ENCODE results near the gene FSD1L.

The FSD1L gene

DNA sequence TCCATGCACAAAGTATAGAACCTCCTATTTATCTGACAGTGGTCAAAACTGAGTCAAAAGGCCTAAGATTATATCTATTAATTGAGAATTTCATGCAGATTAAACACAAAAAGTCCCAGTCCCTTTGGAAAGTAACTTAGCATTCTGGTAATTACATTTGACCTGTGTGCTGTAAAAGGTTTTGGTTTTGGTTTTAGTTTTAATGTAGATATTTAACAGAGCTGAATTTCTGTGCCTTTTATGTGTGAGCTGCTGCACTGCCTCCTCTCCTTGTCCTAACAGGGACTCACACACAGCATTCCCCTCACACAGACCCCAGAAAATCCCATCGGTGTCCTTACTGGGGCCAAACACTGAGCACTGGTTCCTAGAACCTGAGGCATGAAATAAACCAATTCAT is 31.0 kb upstream of the FSD1L start:
- Histone ChIP-seq H3K4me1 (no peaks in the 10 kb centered on the region; the same call in 1 of the 2 replicates), H3K9ac (no peak overlapping the region), H3K9me3 (peaks cover 8% of the 10 kb centered on the region; the same call in 1 of the 2 replicates), H3K36me3 (no peaks in the 10 kb centered on the region), H3K4me2 (no peak overlapping the region), H3K4me3 (no peak overlapping the region), H3K27ac (no peak overlapping the region), H3K27me3 (no peaks in the 10 kb centered on the region), H4K20me1 (no peaks in the 10 kb centered on the region)
- TF ChIP-seq Cebpa-rat (IDR thresholded peaks at IDR 0.05) = no peak

DNA sequence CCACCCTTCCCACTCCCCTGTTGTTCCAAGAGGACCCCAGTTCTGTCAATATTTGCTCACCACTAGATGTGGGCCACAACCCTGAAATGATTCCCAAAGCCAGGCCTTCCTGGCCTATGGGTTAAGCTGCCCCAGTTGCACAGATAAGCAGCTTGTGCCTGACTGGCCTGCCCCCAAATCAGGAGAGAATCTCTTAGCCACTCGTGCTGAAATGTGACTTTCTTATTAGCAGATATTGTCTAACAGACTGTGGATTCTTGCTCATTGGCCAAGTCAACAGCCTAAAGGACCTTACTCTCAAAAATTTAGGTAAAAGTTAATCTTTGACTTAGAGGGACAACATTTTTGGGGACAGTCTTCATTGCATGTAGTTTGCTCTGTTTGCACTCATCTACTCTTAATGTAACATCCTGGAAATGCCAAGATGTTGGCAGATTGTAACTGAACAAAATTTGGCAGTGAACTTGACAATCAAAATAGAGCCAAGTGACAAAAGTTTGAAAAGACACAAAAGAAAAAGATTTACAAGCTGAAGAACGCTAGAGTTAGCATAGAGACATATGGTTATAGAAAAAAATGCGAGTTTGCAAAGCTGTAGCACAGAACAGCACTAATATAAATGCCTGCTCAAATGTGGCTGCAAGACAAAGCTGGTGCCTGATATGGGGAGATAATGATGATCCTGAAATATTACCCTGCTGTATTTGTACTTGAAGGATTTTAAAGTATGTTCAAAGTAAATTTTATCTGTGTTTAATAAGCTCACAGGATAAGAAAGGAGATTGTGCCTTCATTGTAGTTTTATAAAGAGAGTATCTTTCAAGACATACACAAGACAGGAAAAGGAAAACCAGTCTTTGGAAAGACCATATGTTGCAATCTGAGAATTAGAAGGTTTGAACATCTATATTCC is 29.0 kb upstream of the FSD1L start:
- Histone ChIP-seq H3K4me2 (no peak overlapping the region), H3K27ac (no peak overlapping the region), H3K27me3 (no peaks in the 10 kb centered on the region), H3K36me3 (no peaks in the 10 kb centered on the region), H3K4me3 (no peak overlapping the region), H4K20me1 (no peaks in the 10 kb centered on the region), H3K9ac (no peak overlapping the region), H3K9me3 (no peaks in the 10 kb centered on the region), H3K4me1 (peaks cover 4% of the 10 kb centered on the region; the same call in 1 of the 2 replicates)
- no peak for TF ChIP-seq Cebpa-rat (IDR thresholded peaks at IDR 0.05)

DNA sequence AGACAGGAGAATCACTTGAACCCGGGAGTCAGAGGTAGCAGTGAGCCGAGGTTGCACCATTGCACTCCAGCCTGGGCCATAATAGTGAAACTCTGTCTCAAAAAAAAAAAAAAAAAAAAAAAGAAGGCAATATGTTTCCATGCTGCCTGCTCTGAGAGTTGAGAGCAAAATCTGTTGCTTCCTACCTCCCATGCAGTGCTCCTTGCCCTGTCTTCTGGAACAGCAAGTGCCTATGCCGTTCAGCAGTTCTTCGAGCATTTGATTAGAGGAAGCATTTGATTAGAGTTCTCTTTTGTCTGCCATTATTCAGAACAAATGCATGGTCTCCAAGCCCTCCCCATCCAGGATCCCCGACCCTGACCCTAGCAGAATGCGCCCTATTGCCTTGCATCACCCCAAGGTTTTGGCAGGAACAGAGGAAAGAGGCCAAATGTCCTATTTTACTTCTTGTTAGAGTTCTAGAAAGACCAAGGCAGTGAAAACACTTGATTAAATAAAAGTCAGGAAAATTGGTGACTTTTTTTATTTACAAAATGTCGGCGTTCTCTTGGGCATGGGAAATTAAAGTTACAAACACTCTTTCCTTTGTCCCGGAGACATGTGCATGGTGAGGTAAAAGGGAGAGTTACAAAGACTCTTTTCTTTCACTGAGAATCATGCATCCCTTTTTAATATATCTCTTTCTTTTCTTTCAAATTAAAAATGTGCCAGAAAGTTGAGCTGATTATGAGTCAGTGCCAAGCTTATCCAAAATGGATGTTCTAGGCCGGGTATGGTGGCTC is 27.8 kb upstream of the FSD1L start:
- H4K20me1 ChIP-seq = no peaks in the 10 kb centered on the region
- H3K36me3 ChIP-seq = no peaks in the 10 kb centered on the region
- TF ChIP-seq Cebpa-rat (IDR thresholded peaks at IDR 0.05) = no peak
- no peak overlapping the region for H3K4me3 ChIP-seq
- no peaks in the 10 kb centered on the region for H3K9me3 ChIP-seq
- no peak overlapping the region for H3K9ac ChIP-seq
- no peak overlapping the region for H3K27ac ChIP-seq
- no peaks in the 10 kb centered on the region for H3K27me3 ChIP-seq
- H3K4me2 ChIP-seq = no peak overlapping the region
- H3K4me1 ChIP-seq = peaks cover 4% of the 10 kb centered on the region; the same call in 1 of the 2 replicates

DNA sequence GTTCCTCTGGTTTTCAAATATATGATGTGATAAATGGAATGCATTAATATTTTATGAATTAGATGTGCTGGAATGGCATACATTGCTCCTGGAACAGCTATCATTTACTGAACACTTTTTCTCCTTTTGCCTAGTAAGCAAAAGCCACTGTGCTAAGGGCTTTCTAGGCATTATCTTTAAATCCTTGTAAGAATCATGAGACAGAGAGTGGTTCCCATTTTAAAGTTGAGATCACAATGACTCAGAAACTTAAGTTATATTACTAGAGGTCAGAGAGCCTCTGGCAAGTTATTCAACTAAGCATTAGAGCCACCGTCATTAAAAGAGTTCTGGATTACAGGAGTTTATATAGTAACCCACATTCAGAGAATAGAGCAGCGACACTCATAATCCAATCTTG is 26.7 kb upstream of the FSD1L start:
- peaks cover 4% of the 10 kb centered on the region; the same call in 1 of the 2 replicates for H3K4me1 ChIP-seq
- H3K9ac ChIP-seq = no peak overlapping the region
- H3K27ac ChIP-seq = no peak overlapping the region
- no peaks in the 10 kb centered on the region for H4K20me1 ChIP-seq
- H3K4me3 ChIP-seq = no peak overlapping the region
- no peaks in the 10 kb centered on the region for H3K36me3 ChIP-seq
- no peak overlapping the region for H3K4me2 ChIP-seq
- TF ChIP-seq Cebpa-rat (IDR thresholded peaks at IDR 0.05) = no peak
- H3K27me3 ChIP-seq = no peaks in the 10 kb centered on the region
- H3K9me3 ChIP-seq = no peaks in the 10 kb centered on the region

DNA sequence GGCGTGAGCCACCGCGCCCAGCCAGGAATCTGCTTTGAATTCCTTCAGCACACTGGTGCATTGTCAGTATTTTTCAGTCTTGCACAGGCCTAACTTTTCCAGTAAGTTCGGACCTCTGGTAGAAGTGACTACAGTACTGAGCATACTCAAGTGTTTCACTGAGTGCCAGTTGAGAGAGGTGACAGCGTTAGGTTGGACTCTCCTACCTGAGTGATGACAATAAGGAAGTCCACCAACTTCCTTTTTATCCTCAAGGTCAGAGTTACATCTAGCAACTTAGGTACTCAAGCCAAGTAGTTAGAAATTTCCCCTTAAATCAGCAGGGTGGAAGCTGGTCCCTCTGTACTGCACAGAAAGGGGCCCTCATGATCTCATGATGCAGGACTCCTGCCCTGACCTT is 26.0 kb upstream of the FSD1L start:
- Histone ChIP-seq H3K9me3 (no peaks in the 10 kb centered on the region), H3K4me2 (no peak overlapping the region), H3K9ac (no peak overlapping the region), H3K27me3 (no peaks in the 10 kb centered on the region), H3K4me3 (no peak overlapping the region), H4K20me1 (no peaks in the 10 kb centered on the region), H3K27ac (no peak overlapping the region), H3K4me1 (peaks cover 4% of the 10 kb centered on the region; the same call in 1 of the 2 replicates), H3K36me3 (no peaks in the 10 kb centered on the region)
- no peak for TF ChIP-seq Cebpa-rat (IDR thresholded peaks at IDR 0.05)

DNA sequence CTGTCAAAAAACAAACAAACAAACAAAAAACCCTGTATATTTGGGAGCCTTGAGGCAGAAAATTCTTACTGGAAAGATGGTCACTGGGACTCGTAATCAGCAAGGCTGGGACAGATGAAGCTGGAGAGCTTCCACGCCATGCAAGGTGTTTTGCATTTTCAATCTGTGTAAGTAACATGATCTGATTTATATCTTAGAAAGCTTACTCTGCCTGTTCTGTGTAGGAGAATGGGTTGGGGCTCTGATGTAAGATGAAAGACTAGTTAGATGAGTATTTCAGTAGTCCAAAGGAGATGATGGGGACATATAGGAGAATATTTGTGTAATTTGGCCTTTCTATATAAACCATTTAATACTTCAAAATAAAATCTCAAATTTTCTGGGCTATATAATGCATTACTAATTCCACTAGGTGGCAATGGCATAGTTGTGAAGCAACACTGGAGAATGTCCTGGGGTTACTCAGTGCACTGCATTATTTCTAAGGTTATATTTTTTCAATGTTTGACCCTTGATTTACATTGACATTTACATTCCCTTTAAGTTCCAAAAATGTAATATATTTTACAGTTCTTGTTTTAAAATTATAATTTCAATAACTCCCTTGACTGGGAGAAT is 21.9 kb upstream of the FSD1L start:
- Histone ChIP-seq H3K9me3 (no peaks in the 10 kb centered on the region), H4K20me1 (no peaks in the 10 kb centered on the region), H3K4me2 (no peak overlapping the region), H3K36me3 (no peaks in the 10 kb centered on the region), H3K4me1 (peaks cover 4% of the 10 kb centered on the region; the same call in 1 of the 2 replicates), H3K9ac (no peak overlapping the region), H3K27ac (no peak overlapping the region), H3K27me3 (no peaks in the 10 kb centered on the region), H3K4me3 (no peak overlapping the region)
- TF ChIP-seq Cebpa-rat (IDR thresholded peaks at IDR 0.05) = no peak

DNA sequence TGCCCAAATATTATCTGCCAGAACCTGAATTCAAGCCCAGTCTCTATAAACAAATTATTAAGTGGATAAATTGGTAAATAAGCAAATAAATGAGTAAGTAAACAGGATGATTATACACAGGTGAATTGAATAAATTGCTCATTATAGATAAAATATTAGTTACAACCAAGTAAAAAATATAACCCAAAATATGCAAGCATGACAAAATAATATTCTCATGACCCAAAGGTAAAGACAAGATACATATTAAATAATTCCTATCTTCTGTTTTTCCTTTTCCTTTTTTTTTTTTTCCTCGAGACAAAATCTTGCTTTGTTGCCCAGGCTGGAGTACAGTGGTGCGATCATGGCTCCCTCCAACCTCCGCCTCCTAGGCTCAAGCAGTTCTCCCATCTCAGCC is 21.2 kb upstream of the FSD1L start:
- Histone ChIP-seq H3K9me3 (no peaks in the 10 kb centered on the region), H3K4me2 (no peak overlapping the region), H3K27ac (no peak overlapping the region), H3K9ac (no peak overlapping the region), H3K36me3 (no peaks in the 10 kb centered on the region), H3K4me1 (peaks cover 4% of the 10 kb centered on the region; the same call in 1 of the 2 replicates), H4K20me1 (no peaks in the 10 kb centered on the region), H3K4me3 (no peak overlapping the region), H3K27me3 (no peaks in the 10 kb centered on the region)
- TF ChIP-seq Cebpa-rat (IDR thresholded peaks at IDR 0.05) = no peak

DNA sequence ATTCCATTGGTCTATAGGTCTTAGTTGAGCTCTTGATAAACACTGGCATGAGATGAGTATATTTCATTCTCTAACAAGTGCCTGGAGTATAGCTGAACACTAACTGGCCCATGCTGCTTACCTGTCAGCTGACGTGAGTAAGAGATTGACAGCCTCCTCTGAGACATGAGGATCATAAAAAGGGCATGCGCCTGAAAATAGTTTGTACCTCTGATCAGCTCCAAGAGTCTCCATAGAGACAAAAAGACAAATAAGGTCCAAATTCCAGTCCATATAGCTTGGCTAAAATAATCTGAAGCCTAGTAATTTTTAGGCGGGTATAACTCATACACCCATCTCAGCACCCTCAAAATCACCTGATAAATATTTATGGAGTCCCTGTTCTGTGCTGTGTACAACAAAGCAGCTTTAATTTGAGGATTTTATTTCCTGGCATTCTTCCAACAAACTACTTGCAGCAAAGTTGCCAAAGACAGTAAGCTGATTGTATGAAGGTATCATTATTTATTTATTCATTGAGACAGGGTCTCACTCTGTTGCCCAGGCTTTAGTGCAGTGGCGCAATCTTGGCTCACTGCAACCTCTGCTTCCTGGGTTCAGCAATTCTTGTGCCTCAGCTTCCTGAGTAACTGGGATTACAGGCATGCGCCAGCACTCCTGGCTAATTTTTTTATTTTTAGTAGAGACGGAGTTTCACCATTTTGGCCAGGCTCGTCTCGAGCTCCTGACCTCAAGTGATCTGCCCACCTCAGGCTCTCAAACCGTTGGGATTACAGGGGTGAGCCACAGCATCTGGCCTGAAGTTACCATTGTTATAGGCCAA is 16.2 kb upstream of the FSD1L start:
- no peak overlapping the region for H3K9ac ChIP-seq
- no peaks in the 10 kb centered on the region for H4K20me1 ChIP-seq
- no peak overlapping the region for H3K4me2 ChIP-seq
- H3K4me1 ChIP-seq = peaks cover 14% of the 10 kb centered on the region
- no peaks in the 10 kb centered on the region for H3K36me3 ChIP-seq
- no peak overlapping the region for H3K27ac ChIP-seq
- TF ChIP-seq Cebpa-rat (IDR thresholded peaks at IDR 0.05) = no peak
- H3K27me3 ChIP-seq = no peaks in the 10 kb centered on the region
- no peaks in the 10 kb centered on the region; the same call in 1 of the 2 replicates for H3K9me3 ChIP-seq
- H3K4me3 ChIP-seq = no peak overlapping the region

DNA sequence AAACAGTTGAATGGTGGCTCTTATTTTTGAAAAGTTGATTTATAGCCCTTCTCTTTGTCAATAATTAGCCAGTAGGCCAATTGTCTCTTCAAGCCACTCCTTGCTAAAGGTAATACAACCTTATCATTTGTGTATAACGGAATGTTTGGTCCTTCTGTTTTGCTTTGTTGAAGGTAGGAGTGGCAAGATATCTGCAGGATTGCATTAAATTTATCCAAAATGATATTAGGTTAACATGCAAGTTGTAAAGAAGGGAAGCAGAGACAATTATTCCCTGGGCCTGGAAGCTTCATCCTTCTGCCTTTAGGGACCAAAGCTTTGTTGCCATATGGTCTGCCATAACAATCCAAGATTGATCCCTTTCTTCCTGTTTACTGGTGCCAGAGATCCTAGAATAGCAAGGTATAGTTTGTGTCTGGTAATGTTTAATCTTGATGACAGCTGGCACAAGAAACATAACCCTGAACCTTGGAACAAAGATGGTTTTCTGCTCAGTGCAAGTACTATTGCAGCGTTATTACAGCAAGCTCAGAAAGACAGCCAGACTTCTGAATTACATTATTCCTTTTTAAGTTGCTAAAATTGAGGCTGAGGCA is 15.5 kb upstream of the FSD1L start:
- Histone ChIP-seq H3K4me2 (no peak overlapping the region), H3K4me1 (peaks cover 14% of the 10 kb centered on the region), H3K9me3 (no peaks in the 10 kb centered on the region; the same call in 1 of the 2 replicates), H4K20me1 (no peaks in the 10 kb centered on the region), H3K9ac (no peak overlapping the region), H3K36me3 (no peaks in the 10 kb centered on the region), H3K27me3 (no peaks in the 10 kb centered on the region), H3K4me3 (no peak overlapping the region), H3K27ac (no peak overlapping the region)
- TF ChIP-seq Cebpa-rat (IDR thresholded peaks at IDR 0.05) = no peak

Measured in BLaER1 (cell line).